ENCODE data around the gene UBD. TPM values are rescaled to one million over a fixed set of nuclear protein-coding genes. Genes with fewer than 3 reads are reported as not detected.

The UBD gene
- total RNA-seq: not detected

DNA sequence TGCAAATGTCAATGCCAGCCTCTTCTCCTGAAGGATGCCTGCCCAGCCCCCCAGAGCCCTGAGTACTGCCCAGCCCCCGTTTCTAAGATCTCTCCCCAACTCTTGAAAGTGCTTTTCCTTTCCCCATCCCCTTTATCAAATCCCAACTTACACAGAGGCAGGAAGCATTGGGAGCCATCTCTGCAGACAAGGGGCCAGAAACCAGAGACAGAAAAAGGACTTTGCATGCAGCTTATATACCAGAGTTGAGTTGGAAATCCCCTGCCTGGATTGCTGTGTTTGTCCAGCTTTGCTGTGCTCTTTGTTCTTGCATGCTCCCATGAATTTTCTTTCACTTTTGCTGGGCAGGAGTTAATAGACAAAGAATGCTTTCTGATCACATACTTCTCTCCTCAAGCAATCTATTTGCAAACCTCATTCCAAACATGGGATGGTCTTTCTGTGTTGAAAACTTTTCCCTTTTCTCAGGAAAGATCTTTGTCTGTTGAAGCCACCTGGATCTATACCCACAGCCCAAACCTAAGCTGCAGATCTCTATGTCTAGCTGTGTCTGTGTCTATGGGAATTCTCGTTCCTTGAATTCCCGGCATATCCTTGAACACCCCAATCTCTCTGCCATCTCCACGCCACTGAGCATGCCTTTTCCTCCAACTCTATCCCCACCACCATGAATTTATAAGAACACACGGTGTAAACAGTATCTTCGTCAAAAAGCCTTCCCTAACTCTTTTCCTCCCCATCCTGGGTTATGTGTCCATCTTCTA, at the start of gene UBD:
UBD (minus strand) TSS at position 209 of the 764 bp plus-strand sequence; CDS start at position 178, 31 bp downstream.
- Mint-ChIP-seq H3K36me3 (no peaks in the 10 kb centered on the region), H3K27me3 (peaks cover 38% of the 10 kb centered on the region), H3K27ac (no peak within 1 kb of the TSS)

DNA sequence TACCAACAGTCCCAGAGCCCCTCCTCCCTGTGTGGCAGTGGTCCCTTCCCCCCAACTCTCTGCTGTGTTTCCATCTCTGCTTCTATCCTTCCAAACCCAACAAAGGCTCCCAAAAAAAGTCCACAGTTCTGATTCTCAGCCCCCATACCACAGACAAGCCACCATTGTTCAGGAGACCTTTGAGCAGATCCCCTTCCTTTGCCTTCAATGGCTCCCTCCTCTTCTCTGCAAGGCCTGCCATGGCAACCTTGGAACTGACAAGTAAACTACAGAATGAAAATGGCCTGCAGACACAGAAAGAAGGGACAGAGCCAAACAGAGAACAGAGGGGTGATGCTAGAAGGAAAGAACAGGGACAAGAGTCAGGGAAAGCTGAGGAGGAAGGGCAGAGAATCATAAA, 48.6 kb upstream of the UBD start:
- no peak for ATAC-seq (ENCODE audit: low read depth)
- POLR2A ChIA-PET: no interaction called here
- Mint-ChIP-seq H3K27ac (no peak overlapping the region), H3K4me3 (no peak overlapping the region), H3K4me1 (no peaks in the 10 kb centered on the region), H3K9me3 (no peaks in the 10 kb centered on the region), H3K27me3 (no peaks in the 10 kb centered on the region), H3K36me3 (no peaks in the 10 kb centered on the region)
- DNase-seq: no peak

More for the DNA sequence above, at the start of gene UBD:
- Mint-ChIP-seq H3K9me3 (peaks cover 2% of the 10 kb centered on the region), H3K4me3 (no peak within 1 kb of the TSS), H3K4me1 (peaks cover 4% of the 10 kb centered on the region)
- ATAC-seq (ENCODE audit: low read depth): no peak
- no peak for DNase-seq
- POLR2A ChIA-PET: interaction anchor here (0.5 kb wide), 2 partner anchors 9 to 635 kb away, joined by 3 read pairs; no protein-coding TSS in a partner anchor

DNA sequence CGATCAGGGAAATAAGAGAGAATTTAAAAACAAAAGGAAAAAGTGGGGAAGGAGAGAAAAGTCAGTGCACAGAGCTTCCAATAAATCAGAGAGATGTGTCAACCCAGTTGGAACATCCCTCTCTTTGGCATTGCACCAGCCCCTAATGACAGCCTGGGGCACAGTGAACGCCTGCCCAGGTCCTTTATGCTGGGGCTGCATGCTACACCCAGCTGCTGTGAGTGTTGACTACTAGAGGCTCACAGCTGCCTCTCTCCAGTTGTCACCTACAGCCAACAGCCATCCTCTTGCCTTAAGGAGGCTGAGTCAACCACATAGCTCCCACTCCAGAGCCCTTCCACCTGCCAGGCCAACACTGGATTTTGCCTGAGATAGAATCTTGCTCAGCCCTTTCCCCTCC, 44.4 kb upstream of the UBD start:
- no peak for DNase-seq
- H3K36me3 Mint-ChIP-seq: no peaks in the 10 kb centered on the region

DNA sequence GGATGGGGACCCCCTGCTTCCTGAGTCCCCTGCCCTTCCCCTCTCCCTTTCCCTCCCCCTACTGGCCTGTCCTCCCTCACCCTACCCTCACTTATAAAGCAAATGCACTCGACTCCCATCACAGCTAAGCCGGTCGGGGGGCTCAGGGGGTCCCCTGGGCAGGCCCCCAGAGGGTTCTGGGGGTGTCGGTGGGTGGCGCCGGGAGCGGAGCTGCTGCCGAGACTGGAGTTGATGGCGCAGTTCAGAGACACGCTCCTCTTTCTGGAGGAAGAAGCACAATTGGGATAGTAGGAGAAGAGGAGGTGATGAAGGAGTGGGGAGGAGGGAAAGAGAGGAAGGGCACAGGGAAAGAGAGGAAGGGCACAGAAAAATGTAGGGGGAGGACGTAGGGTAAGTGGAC, 43.9 kb upstream of the UBD start:
- H3K36me3 Mint-ChIP-seq: no peaks in the 10 kb centered on the region
- no peak overlapping the region for H3K4me3 Mint-ChIP-seq
- H3K9me3 Mint-ChIP-seq: no peaks in the 10 kb centered on the region
- ATAC-seq (ENCODE audit: low read depth) (no peak), DNase-seq (no peak)
- no peak overlapping the region for H3K27ac Mint-ChIP-seq
- no peaks in the 10 kb centered on the region for H3K4me1 Mint-ChIP-seq
- H3K27me3 Mint-ChIP-seq: no peaks in the 10 kb centered on the region
- POLR2A ChIA-PET: no interaction called here

More for the DNA sequence above, 44.4 kb upstream of the UBD start:
- ATAC-seq (ENCODE audit: low read depth): no peak
- POLR2A ChIA-PET: no interaction called here
- no peak overlapping the region for H3K27ac Mint-ChIP-seq
- H3K27me3 Mint-ChIP-seq: no peaks in the 10 kb centered on the region
- no peak overlapping the region for H3K4me3 Mint-ChIP-seq
- no peaks in the 10 kb centered on the region for H3K4me1 Mint-ChIP-seq
- H3K9me3 Mint-ChIP-seq: no peaks in the 10 kb centered on the region

DNA sequence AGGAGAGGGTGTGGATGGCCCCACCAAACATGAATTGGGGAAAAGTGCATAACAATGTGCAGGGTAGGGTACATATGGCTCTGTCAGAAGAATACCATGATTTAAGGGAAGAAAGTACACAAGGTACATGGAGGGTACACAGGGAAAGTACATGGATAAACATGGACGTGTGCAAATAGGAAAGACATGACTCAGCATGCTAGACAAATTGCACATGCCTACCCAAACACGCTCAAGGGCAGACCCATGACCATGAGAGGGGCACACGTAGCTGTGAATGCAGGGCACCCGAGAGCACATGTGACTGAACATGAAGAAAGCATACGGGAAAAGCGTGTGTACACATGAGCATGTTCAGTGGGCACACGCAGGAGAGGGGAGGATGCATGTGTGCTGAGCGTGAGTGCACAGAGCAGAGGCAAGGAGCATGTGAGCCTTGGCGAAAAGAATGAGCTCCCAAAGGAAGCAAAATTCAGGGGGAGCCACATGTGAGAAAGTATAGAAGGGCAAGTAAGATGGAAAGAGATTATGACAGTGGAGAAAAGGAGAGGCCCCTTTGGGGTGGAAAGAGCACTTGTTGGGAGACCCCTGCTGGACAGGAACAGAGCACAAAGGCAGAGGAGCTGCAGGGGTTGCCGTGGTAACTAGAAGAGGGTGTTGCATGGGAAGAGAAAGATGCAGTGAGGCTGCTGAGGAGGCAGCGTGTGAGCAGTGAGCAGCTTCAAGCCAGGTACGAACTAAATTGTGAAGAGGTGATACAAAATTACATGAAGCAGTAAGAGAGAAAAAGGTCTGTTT, 43.2 kb upstream of the UBD start:
- DNase-seq: no peak
- Mint-ChIP-seq H3K9me3 (no peaks in the 10 kb centered on the region), H3K36me3 (no peaks in the 10 kb centered on the region), H3K4me1 (no peaks in the 10 kb centered on the region), H3K27me3 (no peaks in the 10 kb centered on the region), H3K4me3 (no peak overlapping the region), H3K27ac (no peak overlapping the region)
- no peak for ATAC-seq (ENCODE audit: low read depth)
- POLR2A ChIA-PET: no interaction called here

DNA sequence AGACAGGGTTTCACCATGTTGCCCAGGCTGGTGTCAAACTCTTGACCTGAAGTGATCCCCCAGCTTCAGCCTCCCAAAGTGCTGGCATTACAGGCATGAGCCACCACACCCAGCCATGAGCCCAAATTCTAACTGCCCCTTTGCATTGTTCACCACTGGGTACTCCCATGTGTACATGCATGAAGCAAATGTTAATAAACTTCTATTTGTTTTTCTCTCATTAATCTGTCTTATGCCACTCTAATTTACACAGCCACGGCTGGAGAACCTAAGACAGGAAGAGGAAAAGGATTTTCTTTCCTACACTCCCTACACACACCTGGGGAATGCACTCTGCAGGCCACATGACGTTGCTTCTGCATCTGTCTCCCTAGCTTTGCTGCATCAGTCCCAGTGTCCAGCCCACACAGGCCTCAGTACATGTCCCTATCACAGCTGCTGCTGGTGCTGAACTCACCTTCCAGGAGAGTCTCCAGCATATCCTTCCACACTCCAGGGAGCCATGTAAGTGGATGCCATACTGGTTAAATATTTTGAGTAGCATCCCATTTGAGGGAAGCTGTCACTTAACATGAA, 38.7 kb upstream of the UBD start:
- DNase-seq: no peak
- Mint-ChIP-seq H3K4me1 (no peaks in the 10 kb centered on the region), H3K9me3 (no peaks in the 10 kb centered on the region), H3K27ac (no peak overlapping the region), H3K4me3 (no peak overlapping the region), H3K27me3 (peaks cover 7% of the 10 kb centered on the region), H3K36me3 (no peaks in the 10 kb centered on the region)
- ATAC-seq (ENCODE audit: low read depth): no peak
- POLR2A ChIA-PET: no interaction called here

DNA sequence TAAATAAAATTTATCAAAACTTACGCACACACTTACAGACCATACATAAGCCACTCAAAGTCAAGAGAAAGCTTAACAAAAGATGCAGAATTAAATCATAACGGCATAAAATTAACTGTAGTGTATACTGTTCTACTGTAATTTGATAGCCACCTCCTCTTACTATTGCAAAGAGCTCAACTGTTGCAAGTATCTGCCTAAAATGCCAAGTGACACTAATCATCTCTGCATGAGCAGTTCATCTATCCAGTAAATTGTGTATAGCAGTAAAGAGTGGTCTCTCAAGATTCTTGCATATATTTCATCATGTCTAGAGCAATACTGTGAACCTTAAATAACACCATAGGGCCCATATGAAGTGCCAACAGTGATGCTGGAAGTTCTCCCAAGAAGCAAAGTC, 37.7 kb upstream of the UBD start:
- Mint-ChIP-seq H3K4me3 (no peak overlapping the region), H3K27me3 (peaks cover 9% of the 10 kb centered on the region), H3K4me1 (no peaks in the 10 kb centered on the region), H3K27ac (no peak overlapping the region), H3K36me3 (no peaks in the 10 kb centered on the region), H3K9me3 (no peaks in the 10 kb centered on the region)
- POLR2A ChIA-PET: no interaction called here
- ATAC-seq (ENCODE audit: low read depth): no peak
- no peak for DNase-seq

DNA sequence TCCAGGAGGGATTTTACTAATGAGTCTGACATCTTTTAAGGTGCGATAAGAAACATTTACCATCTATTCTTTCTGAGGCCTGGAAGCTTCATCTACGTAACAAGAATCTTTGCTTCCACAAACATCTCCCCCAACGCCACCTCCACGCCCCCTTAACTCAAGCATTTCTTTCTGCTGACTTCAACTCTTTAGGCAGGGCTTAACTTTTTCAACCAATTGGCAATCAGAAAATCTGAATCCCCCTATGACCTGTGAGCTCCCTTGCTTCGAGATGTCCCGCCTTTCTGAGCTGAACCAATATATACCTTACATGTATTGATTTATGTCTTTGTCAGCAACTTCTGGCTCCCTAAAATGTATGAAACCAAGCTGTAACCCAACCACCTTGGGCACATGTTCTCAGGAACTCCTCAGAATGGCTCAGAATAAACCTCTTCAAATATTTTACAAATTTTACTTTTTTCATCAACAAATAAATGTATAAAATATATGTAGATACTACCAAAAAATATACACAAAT, 36.9 kb upstream of the UBD start:
- Mint-ChIP-seq H3K27ac (no peak overlapping the region), H3K36me3 (no peaks in the 10 kb centered on the region), H3K9me3 (no peaks in the 10 kb centered on the region), H3K27me3 (peaks cover 9% of the 10 kb centered on the region), H3K4me1 (no peaks in the 10 kb centered on the region), H3K4me3 (no peak overlapping the region)
- no peak for DNase-seq
- POLR2A ChIA-PET: no interaction called here
- ATAC-seq (ENCODE audit: low read depth): no peak

DNA sequence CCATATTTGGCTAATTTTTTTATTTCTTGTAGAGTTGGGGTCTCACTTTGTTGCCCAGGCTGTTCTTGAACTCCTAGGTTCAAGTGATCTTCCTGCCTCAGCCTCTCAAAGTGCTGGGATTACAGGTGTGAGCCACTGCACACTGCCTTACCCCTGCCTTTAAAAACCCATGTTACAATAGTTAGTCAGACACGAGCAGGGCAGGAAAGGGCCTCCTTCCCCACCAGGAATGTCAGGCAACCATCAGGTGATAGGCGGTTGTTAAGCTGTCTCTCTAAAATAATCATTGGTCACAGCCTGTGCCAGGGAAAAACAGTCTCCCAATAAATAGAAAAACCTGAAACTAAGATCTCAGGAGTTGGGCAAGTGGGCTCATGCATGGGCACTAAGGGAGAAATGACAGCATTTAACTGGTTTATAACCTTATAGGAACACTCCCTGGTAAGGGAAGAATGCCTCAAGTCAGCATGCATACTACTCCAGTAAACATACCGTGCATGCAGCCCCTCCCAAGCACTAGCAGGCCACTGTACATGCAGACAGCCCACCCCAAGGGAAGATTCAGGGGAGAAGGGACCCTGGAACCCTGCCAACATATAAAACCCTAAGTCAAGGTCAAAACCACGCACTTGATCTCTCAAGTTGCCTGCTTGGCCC, 33.8 kb upstream of the UBD start:
- no peak for DNase-seq
- POLR2A ChIA-PET: no interaction called here
- Mint-ChIP-seq H3K4me3 (no peak overlapping the region), H3K36me3 (no peaks in the 10 kb centered on the region), H3K27ac (no peak overlapping the region), H3K27me3 (peaks cover 15% of the 10 kb centered on the region), H3K4me1 (peaks cover 1% of the 10 kb centered on the region), H3K9me3 (no peaks in the 10 kb centered on the region)
- no peak for ATAC-seq (ENCODE audit: low read depth)

DNA sequence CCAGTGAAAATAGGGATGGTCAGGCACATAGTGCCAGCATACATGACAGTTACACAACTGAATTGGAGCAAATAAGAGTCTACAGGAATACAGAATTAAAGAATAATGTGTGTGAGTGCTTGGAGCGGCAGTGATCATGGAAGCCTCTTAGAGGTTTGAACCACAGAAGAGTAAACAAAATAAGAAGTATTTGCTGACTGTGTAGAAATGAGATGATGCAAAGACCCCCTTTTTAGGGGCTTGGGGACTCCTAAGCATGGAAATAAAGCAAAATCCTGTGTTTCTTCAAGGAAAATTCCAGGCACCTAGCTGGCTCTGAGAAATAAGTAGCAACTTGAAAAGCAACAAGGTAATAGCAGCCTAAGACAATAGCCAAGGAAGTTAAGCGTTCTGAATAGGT, 32.1 kb upstream of the UBD start:
- H3K4me1 Mint-ChIP-seq: peaks cover 7% of the 10 kb centered on the region
- no peak overlapping the region for H3K4me3 Mint-ChIP-seq
- POLR2A ChIA-PET: no interaction called here
- DNase-seq: no peak
- H3K27ac Mint-ChIP-seq: no peak overlapping the region
- H3K36me3 Mint-ChIP-seq: no peaks in the 10 kb centered on the region
- H3K27me3 Mint-ChIP-seq: peaks cover 28% of the 10 kb centered on the region
- H3K9me3 Mint-ChIP-seq: no peaks in the 10 kb centered on the region
- no peak for ATAC-seq (ENCODE audit: low read depth)

DNA sequence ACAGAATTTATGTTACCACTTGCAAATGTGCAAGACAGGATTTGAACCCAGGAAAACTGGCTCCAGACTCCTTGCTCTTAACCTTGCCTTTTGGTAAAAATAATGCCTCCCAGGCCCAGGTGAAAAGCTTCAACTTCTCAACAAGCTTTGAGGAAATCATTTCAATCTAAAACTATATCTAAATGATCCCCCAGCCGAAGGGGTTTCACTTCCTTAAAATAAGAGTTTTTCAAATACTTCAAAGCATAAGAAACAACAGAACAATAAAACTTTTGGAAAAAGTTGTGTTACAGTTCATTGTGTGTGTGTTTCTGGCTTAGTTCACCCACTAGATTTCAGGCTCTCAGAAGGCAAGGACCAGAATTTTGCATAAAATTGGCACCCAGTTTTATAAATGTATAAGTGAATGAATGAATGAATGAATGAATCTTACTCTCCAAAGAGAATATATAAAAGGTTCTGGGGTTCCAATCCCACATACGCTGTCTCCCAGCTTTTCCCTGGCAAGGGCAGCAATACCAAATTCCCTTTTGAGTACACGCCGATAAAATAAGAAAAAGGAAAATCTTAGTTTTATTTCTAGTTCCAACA, 30.8 kb upstream of the UBD start:
- H3K4me3 Mint-ChIP-seq: no peak overlapping the region
- no peak overlapping the region for H3K27ac Mint-ChIP-seq
- no peaks in the 10 kb centered on the region for H3K9me3 Mint-ChIP-seq
- no peak for ATAC-seq (ENCODE audit: low read depth)
- peaks cover 7% of the 10 kb centered on the region for H3K4me1 Mint-ChIP-seq
- H3K36me3 Mint-ChIP-seq: no peaks in the 10 kb centered on the region
- H3K27me3 Mint-ChIP-seq: peaks cover 34% of the 10 kb centered on the region
- DNase-seq: no peak
- POLR2A ChIA-PET: no interaction called here

DNA sequence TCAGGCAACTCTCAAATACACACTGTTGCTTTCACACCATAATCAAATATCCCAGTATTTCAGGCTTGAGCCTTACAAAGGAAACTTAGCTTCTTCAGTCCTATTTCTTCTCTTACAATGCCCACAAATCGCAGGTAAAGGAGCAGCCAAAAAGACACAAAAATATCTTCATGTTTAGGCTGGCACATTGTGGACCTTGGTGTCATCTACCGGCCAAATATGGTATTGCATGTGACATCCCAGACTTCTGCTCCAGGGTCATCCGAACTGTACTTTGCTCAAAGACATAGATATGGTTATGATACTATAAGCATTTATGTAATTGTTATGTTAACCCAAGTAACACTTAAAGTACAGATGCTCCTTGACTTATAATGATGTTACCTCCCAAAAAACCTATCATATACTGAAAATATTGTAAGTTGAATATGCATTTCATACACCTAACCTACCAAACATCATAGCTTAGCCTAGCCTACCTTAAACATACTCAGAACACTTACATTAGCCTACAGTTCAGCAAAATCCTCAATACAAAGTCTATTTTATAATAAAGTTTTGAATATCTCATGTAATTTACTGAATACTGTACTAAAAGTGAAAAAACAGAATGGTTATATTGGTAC, 30.0 kb upstream of the UBD start:
- Mint-ChIP-seq H3K27me3 (peaks cover 30% of the 10 kb centered on the region), H3K36me3 (no peaks in the 10 kb centered on the region), H3K27ac (no peak overlapping the region), H3K4me1 (peaks cover 7% of the 10 kb centered on the region), H3K9me3 (no peaks in the 10 kb centered on the region), H3K4me3 (no peak overlapping the region)
- no peak for DNase-seq
- POLR2A ChIA-PET: no interaction called here
- no peak for ATAC-seq (ENCODE audit: low read depth)

DNA sequence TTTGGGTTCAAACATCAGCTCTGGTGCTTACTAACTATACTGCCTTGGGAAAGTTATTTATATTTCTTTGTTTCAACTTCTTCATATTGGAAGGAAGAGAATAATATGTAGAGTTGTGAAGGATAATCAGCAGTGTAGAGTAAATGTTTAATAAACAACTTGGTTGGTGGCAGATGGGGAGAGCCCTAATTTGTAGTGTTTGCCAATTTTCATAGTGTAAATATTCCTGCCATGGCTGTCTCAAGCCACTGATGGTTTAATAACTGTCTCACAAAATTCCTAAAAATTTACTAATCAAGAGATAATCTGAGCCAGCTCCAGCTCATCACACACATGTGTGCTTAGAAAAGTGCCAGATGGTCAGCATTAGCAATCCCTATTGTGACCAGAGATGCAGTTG, 25.3 kb upstream of the UBD start, which contains the start of gene OR2H2:
OR2H2 (plus strand) TSS at position 301 of the 400 bp plus-strand sequence. CDS start 2,824 bp downstream, outside the sequence.
- Mint-ChIP-seq H3K9me3 (no peaks in the 10 kb centered on the region), H3K27ac (no peak within 1 kb of the TSS), H3K36me3 (no peaks in the 10 kb centered on the region), H3K27me3 (peaks cover 29% of the 10 kb centered on the region), H3K4me1 (peaks cover 7% of the 10 kb centered on the region), H3K4me3 (no peak within 1 kb of the TSS)
- ATAC-seq (ENCODE audit: low read depth) (no peak), DNase-seq (no peak)
- POLR2A ChIA-PET: no interaction called here

Data from activated naive CD8-positive, alpha-beta T cell treated with anti-CD3 and anti-CD28 coated beads, Interleukin-2, amount 10 ng/mL, durations not matched to agents 7 days and 5 days (primary cell).